ENCODE measurements around the gene MRPL52. TPM values are rescaled to one million over a fixed set of nuclear protein-coding genes. Genes with fewer than 3 reads are reported as not detected.
A peak's percentile ranks its signal among the peaks of the same experiment; 100 is the strongest.

MRPL52 gene
- total and polyA plus RNA-seq, 2 of the 13 experiments (the other 11 are each of a cell fraction or from before 2014, with no cell fraction given): 118 to 329 TPM

- no peak overlapping the region for H3K4me2 ChIP-seq (ENCODE audit: low read depth, low read length)
- ChIA-PET CTCF (ENCODE audit: low intra/inter-chr PET ratio, low total read pairs) (interaction anchor here (1.5 to 1.9 kb wide), 2 partner anchors 72 to 292 kb away, joined by 6 to 11 read pairs; no protein-coding TSS in a partner anchor), POLR2A (interaction anchor here (0.8 to 1.9 kb wide), 5 partner anchors 12 to 83 kb away, joined by 3 to 5 read pairs (median 3); partner anchors contain the start of genes MRPL52 and OXA1L)
- no peak overlapping the region for H3K4me3 ChIP-seq (replicated peaks in 1 of 3; ENCODE audit: insufficient read depth in 1 of 3, low read depth in 2 of 3, low read length in 3 of 3)
- no peaks in the 10 kb centered on the region for H3K9me3 ChIP-seq (ENCODE audit: low read length)
- no peak overlapping the region for H3K27ac ChIP-seq (ENCODE audit: extremely low read length, insufficient read depth, low read length)
- no TSS peak for BruUV-seq (replicated peaks)
- 48% methylated on average over 19 of the region's 19 CpGs for WGBS (ENCODE audit: low lambda C conversion rate)
- no peak for ATAC-seq
- H4K20me1 ChIP-seq (ENCODE audit: insufficient read depth, low read length): no peaks in the 10 kb centered on the region
- H3K27me3 ChIP-seq (ENCODE audit: control insufficient read depth in 1 of 2, insufficient read depth in 2 of 2, low read length in 2 of 2): peaks cover 7 to 45% of the 10 kb centered on the region in 2 experiments; a peak in 4 of 5 replicates
- no peaks in the 10 kb centered on the region for H3K36me3 ChIP-seq (replicated peaks in 1 of 2; ENCODE audit: control insufficient read depth in 1 of 2, insufficient read depth in 2 of 2, low read length in 2 of 2)
- H3K9ac ChIP-seq (ENCODE audit: insufficient read depth, low read depth, low read length): no peak overlapping the region
- intact Hi-C loops (cut with micrococcal nuclease; ENCODE audit: unreplicated experiment): no loop called here
- in situ Hi-C loops (cut with HindIII; ENCODE audit: extremely low pct_ligation_motif_present, low pct_unique_long_range_greater_than_20kb): loop anchor here (5.0 kb wide), 1 partner anchor 292 kb away; no protein-coding TSS in a partner anchor
- H3K4me1 ChIP-seq (ENCODE audit: insufficient read depth, low read length): peaks cover 33% of the 10 kb centered on the region
- FAIRE-seq: no peak
- no peaks in the 10 kb centered on the region for H3K79me2 ChIP-seq (ENCODE audit: insufficient read depth, low read length)
- no peak overlapping the region for H2AFZ ChIP-seq (ENCODE audit: low read length)
- no peak for DNase-seq (ENCODE audit: low spot score)
- TF ChIP-seq ZFP91 (CRISPR knock-in tag; IDR thresholded peaks at IDR 0.05; ENCODE audit: borderline replicate concordance) (0 out of 2 replicates have a peak, but pooled peaks have one; percentile 9), ZBTB26 (CRISPR knock-in tag; IDR thresholded peaks at IDR 0.05; ENCODE audit: borderline replicate concordance) (no peak), ATF7 (IDR thresholded peaks at IDR 0.05) (no peak), ATF7 (CRISPR knock-in tag; IDR thresholded peaks at IDR 0.05) (no peak), DBP (CRISPR knock-in tag; IDR thresholded peaks at IDR 0.05; ENCODE audit: not compliant biosample characterization) (no peak), HNF1A (IDR thresholded peaks at IDR 0.05; ENCODE audit: low read depth) (no peak), HNF1A (CRISPR knock-in tag; IDR thresholded peaks at IDR 0.05; ENCODE audit: borderline replicate concordance) (no peak), TCF7 (IDR thresholded peaks at IDR 0.05; ENCODE audit: low read depth) (no peak), DRAP1 (CRISPR knock-in tag; IDR thresholded peaks at IDR 0.05) (no peak), MXD3 (CRISPR knock-in tag; IDR thresholded peaks at IDR 0.05) (no peak)
Measured at GRCh38 chr14:22849212-22849819, 19.6 kb downstream of the MRPL52 start.

Data from HepG2 (cell line).